ENCODE data around the gene OR5I1. TPM values are rescaled to one million over a fixed set of nuclear protein-coding genes. Genes with fewer than 3 reads are reported as not detected.
"Not testable (repeated sequence)": the region's sequence is repeated elsewhere in the genome, so short reads cannot be mapped to it uniquely, and the experiment has no call there.

Gene OR5I1
- total RNA-seq, 6 experiments from 2014 or later: not detected

DNA sequence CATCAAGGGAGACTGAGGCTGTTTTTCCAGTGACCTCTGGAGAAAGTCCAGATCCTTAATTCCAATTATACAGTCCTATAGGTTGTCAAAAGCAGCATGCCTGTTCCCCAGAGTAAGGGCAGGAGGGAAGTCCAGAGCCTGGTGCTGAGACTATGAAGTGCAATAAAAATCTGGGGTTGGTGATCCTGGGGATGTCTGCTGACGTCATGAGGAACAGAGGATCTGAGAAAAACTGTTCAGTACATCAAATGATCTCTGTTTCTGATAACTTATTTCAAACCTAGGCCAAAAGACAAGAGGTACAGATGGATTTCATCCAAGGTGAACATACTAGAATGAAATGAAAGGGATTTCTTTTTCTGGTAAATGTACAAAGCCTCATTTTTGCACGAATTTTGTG, 33.9 kb downstream of the OR5I1 start:
- Mint-ChIP-seq H3K36me3 (ENCODE audit: low read depth) (no peaks in the 10 kb centered on the region), H3K27ac (no peak overlapping the region), H3K27me3 (ENCODE audit: insufficient read depth) (no peaks in the 10 kb centered on the region), H3K4me3 (no peak overlapping the region), H3K9me3 (peaks cover 9% of the 10 kb centered on the region; the same call in 1 of the 2 replicates), H3K4me1 (ENCODE audit: low read depth) (no peaks in the 10 kb centered on the region)
- TF ChIP-seq, protein P1, sequence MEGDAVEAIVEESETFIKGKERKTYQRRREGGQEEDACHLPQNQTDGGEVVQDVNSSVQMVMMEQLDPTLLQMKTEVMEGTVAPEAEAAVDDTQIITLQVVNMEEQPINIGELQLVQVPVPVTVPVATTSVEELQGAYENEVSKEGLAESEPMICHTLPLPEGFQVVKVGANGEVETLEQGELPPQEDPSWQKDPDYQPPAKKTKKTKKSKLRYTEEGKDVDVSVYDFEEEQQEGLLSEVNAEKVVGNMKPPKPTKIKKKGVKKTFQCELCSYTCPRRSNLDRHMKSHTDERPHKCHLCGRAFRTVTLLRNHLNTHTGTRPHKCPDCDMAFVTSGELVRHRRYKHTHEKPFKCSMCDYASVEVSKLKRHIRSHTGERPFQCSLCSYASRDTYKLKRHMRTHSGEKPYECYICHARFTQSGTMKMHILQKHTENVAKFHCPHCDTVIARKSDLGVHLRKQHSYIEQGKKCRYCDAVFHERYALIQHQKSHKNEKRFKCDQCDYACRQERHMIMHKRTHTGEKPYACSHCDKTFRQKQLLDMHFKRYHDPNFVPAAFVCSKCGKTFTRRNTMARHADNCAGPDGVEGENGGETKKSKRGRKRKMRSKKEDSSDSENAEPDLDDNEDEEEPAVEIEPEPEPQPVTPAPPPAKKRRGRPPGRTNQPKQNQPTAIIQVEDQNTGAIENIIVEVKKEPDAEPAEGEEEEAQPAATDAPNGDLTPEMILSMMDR (IDR thresholded peaks at IDR 0.05): no peak
- DNase-seq: no peak

DNA sequence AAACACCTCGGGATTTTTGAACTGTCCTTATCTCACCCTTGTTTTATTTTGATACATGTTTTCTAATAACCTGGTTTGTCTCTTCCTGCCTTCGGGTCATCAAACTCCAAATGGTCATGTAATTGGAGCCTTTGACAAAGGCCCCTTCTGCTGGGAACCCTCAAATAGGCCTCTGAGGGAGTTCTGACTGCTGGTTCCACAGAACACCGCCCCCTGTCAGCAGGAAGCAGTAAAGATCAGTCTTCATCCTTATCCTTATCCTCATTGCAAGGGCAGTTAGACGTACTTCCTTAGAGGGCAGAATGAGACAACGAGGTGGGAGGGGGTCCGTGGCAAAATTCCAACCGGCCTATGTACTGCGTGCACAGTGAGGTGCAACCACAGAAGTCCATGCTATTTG, 41.0 kb downstream of the OR5I1 start:
- Mint-ChIP-seq H3K36me3 (ENCODE audit: low read depth) (no peaks in the 10 kb centered on the region), H3K4me3 (no peak overlapping the region)

DNA sequence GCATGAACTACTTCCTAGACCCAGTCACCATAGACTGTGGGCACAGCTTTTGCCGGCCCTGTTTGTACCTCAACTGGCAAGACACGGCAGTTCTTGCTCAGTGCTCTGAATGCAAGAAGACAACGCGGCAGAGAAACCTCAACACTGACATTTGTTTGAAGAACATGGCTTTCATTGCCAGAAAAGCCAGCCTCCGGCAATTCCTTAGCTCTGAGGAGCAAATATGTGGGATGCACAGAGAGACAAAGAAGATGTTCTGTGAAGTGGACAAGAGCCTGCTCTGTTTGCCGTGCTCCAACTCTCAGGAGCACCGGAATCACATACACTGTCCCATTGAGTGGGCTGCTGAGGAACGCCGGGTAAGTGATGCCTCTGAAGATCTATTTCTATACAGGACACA, 50.7 kb downstream of the OR5I1 start:
- H3K36me3 Mint-ChIP-seq (ENCODE audit: low read depth); H3K27me3 Mint-ChIP-seq (ENCODE audit: insufficient read depth); H3K4me1 Mint-ChIP-seq (ENCODE audit: low read depth); H3K27ac Mint-ChIP-seq; H3K4me3 Mint-ChIP-seq; DNase-seq: not testable (repeated sequence)
- peaks cover 19% of the 10 kb centered on the region for H3K9me3 Mint-ChIP-seq

More for the DNA sequence above, 41.0 kb downstream of the OR5I1 start:
- peaks cover 41% of the 10 kb centered on the region for H3K9me3 Mint-ChIP-seq
- TF ChIP-seq, protein P1 (IDR thresholded peaks at IDR 0.05): no peak
- no peaks in the 10 kb centered on the region for H3K4me1 Mint-ChIP-seq (ENCODE audit: low read depth)
- no peaks in the 10 kb centered on the region for H3K27me3 Mint-ChIP-seq (ENCODE audit: insufficient read depth)
- no peak for DNase-seq
- no peak overlapping the region for H3K27ac Mint-ChIP-seq

Other genes with a start within 250 kb of the OR5I1 start
- not detected for gene OR5D13, start 163.0 kb downstream of the OR5I1 start, total RNA-seq (2021; fragmentation: NEBNext Ultra II Directional; extraction: Animal tissue kit (Norgen Biotek cat#: 25700))
- not detected for gene OR5D14, start 140.8 kb downstream of the OR5I1 start, total RNA-seq (2021; fragmentation: NEBNext Ultra II Directional; extraction: Animal tissue kit (Norgen Biotek cat#: 25700))
- gene OR5L1, start 125.0 kb downstream of the OR5I1 start, total RNA-seq (2021; fragmentation: NEBNext Ultra II Directional; extraction: Animal tissue kit (Norgen Biotek cat#: 25700)): not detected
- gene OR5D18, start 116.8 kb downstream of the OR5I1 start, total RNA-seq (2021; fragmentation: NEBNext Ultra II Directional; extraction: Animal tissue kit (Norgen Biotek cat#: 25700)): not detected
- gene OR5L2, start 109.2 kb downstream of the OR5I1 start, total RNA-seq (2021; fragmentation: NEBNext Ultra II Directional; extraction: Animal tissue kit (Norgen Biotek cat#: 25700)): not detected
- not detected for gene OR5D16, start 97.6 kb downstream of the OR5I1 start, total RNA-seq (2021; fragmentation: NEBNext Ultra II Directional; extraction: Animal tissue kit (Norgen Biotek cat#: 25700))
- gene TRIM51, start 53.1 kb downstream of the OR5I1 start, total RNA-seq (2021; fragmentation: NEBNext Ultra II Directional; extraction: Animal tissue kit (Norgen Biotek cat#: 25700)): not detected
- not detected for gene OR5W2, start 21.8 kb downstream of the OR5I1 start, total RNA-seq (2021; fragmentation: NEBNext Ultra II Directional; extraction: Animal tissue kit (Norgen Biotek cat#: 25700))
- not detected for gene OR10AG1, start 33.5 kb upstream of the OR5I1 start, total RNA-seq (2021; fragmentation: NEBNext Ultra II Directional; extraction: Animal tissue kit (Norgen Biotek cat#: 25700))
- gene OR5F1, start 58.2 kb upstream of the OR5I1 start, total RNA-seq (2021; fragmentation: NEBNext Ultra II Directional; extraction: Animal tissue kit (Norgen Biotek cat#: 25700)): not detected
- gene OR5AS1, start 91.3 kb upstream of the OR5I1 start, total RNA-seq (2021; fragmentation: NEBNext Ultra II Directional; extraction: Animal tissue kit (Norgen Biotek cat#: 25700)): not detected
- gene OR8I2, start 156.9 kb upstream of the OR5I1 start, total RNA-seq (2021; fragmentation: NEBNext Ultra II Directional; extraction: Animal tissue kit (Norgen Biotek cat#: 25700)): not detected
- gene OR8H2, start 167.3 kb upstream of the OR5I1 start, total RNA-seq (2021; fragmentation: NEBNext Ultra II Directional; extraction: Animal tissue kit (Norgen Biotek cat#: 25700)): not detected
- gene OR8H3, start 186.0 kb upstream of the OR5I1 start, total RNA-seq (2021; fragmentation: NEBNext Ultra II Directional; extraction: Animal tissue kit (Norgen Biotek cat#: 25700)): not detected
- gene OR8J3, start 203.8 kb upstream of the OR5I1 start, total RNA-seq (2021; fragmentation: NEBNext Ultra II Directional; extraction: Animal tissue kit (Norgen Biotek cat#: 25700)): not detected
- not detected for gene OR8K5, start 223.9 kb upstream of the OR5I1 start, total RNA-seq (2021; fragmentation: NEBNext Ultra II Directional; extraction: Animal tissue kit (Norgen Biotek cat#: 25700))
- gene OR5J2, start 240.2 kb upstream of the OR5I1 start, total RNA-seq (2021; fragmentation: NEBNext Ultra II Directional; extraction: Animal tissue kit (Norgen Biotek cat#: 25700)): not detected

Measured in HFFc6 (cell line).